Activated CD4-positive, alpha-beta T cell treated with anti-CD3 and anti-CD28 coated beads, Interleukin-2, Interleukin-4, amounts not matched to agents 100 ng/mL and 50 ng/mL, durations not matched to agents 16 hours and 8 hours (primary cell): ENCODE measurements around the gene PRODH2.
"Not testable (repeated sequence)": the region's sequence is repeated elsewhere in the genome, so short reads cannot be mapped to it uniquely, and the experiment has no call there.

ENCODE experiments used
- DNase-seq: peaks from one replicate; pipeline ENCODE4 v3.0.0-alpha.2; 2020; ENCODE audit warnings: low spot score

The PRODH2 gene

GRCh38 chr19:35796645-35797542 lies 15.8 kb downstream of the PRODH2 start:
- no peak for DNase-seq

- not testable (repeated sequence) for DNase-seq
Observed at GRCh38 chr19:35795564-35795963, 17.1 kb downstream of the PRODH2 start.

- no peak for DNase-seq
Observed at GRCh38 chr19:35793381-35794165, 19.1 kb downstream of the PRODH2 start.

DNA sequence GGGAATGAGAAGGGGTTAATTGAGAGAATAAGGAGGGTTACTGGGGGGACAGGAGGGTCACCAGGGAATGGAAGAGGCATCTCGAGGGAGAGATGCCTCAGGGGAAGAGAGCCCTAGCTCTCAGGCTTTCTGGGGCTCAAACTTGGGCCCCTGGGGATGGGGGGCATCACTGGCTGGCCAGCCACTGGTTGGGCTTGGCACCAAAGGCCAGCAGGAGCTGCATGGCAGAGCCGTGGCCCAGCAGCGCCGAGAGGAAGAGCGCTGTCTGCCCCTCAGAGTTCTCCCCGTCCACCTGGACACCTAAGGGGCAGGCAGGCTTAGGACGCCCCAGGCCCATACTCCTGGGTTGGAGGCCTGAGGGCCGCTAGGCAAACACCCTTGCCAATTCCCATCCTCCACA lies 19.8 kb downstream of the PRODH2 start:
- no peak for DNase-seq

DNA sequence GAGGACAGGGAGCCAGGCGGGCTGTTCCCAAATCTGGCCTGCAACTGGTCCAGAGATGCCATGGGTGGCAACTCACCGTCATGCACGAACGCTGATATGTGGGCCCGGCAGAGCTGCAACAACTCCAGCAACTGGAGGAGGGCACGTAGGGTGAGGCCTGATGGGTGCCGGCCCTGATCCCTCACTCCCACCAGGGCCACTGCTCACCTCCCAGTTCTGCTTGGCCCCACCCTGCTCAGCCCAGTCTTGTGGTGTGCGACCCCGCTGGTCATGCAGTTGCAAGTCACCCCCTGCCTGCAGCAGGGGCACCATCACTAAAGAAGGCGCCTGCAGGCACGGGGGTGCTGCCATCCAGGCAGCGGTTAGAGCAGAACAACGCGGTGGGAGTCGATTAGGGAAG lies 20.3 kb downstream of the PRODH2 start:
- no peak for DNase-seq

DNA sequence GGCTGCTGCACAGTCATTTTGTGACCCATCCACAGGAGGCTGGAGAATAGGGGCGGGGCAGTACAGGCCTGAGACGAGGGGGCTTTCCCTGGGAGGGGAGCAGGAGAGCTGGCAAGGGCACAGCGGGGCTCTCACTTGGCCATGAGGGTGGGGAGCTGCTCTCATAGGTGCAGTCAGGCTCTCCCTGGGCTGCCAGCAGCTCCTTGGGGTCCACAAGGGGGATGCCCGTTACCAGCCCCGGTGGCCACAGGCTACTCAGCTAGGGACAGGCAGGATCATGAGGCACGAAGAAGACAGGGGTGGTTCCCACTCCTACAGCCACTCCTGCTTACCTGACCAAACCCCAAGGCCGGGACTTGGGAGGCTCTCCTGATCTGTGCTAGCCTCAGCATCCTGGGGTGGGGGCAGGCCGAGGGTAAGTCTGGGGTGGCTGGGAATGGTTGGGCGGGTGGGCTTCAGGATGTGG lies 20.8 kb downstream of the PRODH2 start:
- DNase-seq: no peak

DNA sequence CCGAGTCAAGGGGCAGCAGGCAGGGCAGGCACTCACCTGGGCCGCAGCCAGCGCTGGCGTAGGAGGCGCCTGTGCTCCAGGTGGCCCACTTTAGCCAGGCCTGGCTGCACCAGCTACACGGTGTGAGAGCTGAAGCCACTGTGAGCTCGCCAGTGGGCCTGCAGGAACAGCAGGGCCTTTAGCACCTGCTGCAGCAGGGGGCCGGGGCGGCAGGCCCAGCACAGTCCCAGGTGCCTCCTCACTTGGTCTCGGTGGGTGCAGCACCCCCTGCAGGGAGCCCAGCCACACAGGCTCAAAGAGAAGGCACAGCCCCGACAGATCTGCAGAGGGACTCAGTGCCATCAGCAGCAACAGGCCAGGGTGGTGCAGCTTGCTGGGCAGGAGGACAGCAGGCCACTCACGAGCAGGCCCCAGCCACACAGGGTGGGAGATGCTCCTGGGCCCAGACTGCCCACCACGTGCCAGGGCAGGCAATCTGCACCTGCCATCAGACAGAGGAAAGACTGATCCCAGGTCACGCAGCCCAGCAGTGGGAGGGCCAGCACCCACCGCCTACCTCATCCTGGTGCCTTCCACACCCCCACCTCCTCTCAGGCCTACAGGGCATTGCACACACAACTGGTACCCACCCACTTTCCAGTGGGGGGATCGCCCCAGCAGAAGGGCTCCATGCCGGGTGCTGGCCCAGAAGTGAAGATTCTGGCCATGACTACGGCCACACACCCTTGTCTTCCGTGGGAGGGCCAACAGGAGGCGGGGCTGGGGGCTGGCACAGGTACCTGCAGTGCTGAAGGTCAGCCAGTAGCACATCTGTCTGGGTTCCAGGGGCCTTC lies 21.4 kb downstream of the PRODH2 start:
- no peak for DNase-seq

- no peak for DNase-seq
Observed at GRCh38 chr19:35789978-35790944, 22.4 kb downstream of the PRODH2 start.

GRCh38 chr19:35789195-35789977 lies 23.3 kb downstream of the PRODH2 start:
- no peak for DNase-seq

DNA sequence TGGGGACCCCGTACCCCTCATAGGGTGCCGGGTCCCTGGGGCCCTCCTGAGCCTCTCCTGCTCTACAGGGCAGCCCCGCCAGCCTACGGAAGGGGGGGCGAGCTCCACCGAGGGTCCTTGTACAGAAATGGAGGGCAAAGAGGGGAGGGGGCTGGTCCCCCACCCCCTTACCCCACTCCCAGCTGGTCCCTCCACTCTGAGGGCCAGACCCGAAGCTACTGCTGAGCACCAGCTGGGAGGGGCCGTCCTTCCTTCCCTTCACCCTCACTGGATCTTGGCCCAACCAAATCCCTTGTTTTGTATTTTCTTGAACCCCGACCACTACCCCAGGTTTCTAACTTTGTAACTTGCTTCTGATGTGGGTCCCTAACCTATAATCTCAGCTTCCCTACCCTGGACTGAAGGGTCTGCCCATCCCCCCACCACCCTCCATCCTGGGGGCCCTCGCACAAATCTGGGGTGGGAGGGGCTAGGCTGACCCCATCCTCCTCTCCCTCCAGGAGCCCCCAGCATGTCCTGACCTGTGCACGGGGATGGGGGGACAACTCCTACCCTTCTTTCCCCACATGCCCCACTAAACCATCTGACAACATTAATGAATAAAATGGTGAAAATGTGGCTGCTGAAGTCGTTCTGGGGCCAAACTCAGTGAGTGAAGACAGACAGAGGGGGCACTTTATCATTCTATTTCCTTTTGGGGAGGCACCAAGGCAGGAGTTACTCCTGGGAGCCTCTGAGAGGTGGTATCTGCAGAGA lies 24.3 kb downstream of the PRODH2 start:
- DNase-seq: no peak

GRCh38 chr19:35787227-35787799 lies 25.3 kb downstream of the PRODH2 start:
- DNase-seq: no peak

DNA sequence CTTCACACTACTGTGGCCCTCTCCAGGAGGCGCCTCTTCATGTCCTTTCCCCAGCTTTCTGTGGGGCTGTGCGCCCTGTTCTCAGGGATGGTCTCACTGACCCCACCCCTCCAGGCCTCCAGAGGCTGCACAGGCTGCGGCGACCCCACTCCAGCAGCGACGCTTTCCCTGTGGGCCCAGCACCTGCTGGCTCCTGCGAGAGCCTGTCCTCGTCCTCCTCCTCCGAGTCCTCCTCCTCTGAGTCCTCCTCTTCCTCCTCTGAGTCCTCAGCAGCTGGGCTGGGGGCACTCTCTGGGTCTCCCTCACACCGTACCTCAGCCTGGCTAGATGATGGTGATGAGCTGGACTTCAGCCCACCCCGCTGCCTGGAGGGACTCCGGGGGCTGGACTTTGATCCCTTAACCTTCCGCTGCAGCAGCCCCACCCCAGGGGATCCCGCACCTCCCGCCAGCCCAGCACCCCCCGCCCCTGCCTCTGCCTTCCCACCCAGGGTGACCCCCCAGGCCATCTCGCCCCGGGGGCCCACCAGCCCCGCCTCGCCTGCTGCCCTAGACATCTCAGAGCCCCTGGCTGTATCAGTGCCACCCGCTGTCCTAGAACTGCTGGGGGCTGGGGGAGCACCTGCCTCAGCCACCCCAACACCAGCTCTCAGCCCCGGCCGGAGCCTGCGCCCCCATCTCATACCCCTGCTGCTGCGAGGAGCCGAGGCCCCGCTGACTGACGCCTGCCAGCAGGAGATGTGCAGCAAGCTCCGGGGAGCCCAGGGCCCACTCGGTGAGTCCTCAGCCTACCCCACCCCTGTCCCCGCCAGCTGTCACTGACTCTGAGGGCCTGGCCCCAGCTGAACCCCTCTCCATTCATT lies 26.1 kb downstream of the PRODH2 start:
- DNase-seq: no peak

- DNase-seq: no peak
Observed at GRCh38 chr19:35785339-35785627, 27.4 kb downstream of the PRODH2 start.

GRCh38 chr19:35784503-35785338 lies 27.9 kb downstream of the PRODH2 start:
- no peak for DNase-seq

DNA sequence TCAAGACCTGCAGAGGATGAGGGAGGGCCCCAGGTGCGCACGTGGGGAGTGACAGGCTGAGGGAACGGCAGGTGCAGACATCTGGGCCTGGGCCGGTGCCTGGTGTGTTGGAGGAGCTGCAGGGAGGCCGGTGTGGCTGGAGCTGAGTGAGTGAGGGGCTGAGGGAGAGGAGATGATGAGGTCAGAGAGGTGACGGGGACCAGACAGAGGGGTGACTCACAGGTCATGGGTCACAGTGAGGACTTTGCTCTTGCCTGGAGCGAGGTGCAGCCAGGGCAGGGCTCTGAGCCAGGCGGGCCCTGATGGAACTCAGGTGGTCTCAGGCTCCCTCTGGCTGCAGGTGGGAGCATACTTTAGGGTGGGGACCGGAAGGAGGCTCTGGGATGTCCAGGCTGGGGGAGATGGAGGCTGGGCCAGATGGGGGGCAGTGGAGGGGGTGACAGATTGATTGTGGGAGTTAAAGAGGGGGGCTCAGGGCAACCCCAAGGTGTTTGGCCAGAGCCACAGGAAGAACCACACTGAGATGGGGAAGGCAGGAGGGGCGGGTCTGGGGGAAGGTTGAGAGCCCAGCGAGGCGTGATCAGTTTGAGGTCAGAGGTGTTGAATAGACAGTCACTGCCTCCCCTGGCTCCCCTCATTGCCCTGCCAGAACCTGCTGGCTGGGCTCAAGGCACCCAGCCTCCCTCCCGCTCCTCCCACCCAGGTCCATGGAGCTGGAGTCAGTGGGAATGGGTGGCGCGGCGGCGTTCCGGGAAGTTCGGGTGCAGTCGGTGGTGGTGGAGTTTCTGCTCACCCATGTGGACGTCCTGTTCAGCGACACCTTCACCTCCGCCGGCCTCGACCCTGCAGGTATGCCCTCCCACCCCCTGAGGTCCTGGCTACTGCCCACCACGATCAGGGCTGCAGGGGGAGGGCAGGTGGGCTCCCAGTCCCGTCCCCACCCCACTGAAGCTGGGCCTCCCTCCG lies 28.9 kb downstream of the PRODH2 start:
- no peak for DNase-seq

DNA sequence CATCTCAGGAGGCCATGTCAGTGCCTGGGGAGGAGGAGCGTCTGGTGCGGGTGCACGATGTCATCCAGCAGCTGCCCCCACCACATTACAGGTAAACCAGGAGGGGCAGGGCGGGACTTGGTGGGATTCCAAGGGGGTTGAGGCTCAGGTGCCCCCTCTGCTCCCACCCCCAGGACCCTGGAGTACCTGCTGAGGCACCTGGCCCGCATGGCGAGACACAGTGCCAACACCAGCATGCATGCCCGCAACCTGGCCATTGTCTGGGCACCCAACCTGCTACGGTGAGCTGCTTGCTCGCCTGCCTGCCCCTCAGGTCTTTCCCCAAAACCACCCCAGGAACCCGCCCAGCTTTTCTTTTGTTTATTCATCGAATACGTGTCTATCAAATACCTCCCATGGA lies 30.1 kb downstream of the PRODH2 start:
- DNase-seq: no peak
